NOMO-1 treated with dmso at 0.1 percent for 144 hours (cell line): ENCODE data around the gene ITPR3.
"Not testable (repeated sequence)": the region's sequence is repeated elsewhere in the genome, so short reads cannot be mapped to it uniquely, and the experiment has no call there.

ENCODE experiments used
- DNase-seq: peaks from one replicate; lab custom pipeline; 2025; ENCODE audit not compliant: unreplicated experiment; lab: John Stamatoyannopoulos, UW

Gene ITPR3

GRCh38 chr6:33590531-33591198 is 30.5 kb upstream of the ITPR3 start:
- no peak for DNase-seq

GRCh38 chr6:33591424-33592032 is 29.6 kb upstream of the ITPR3 start:
- DNase-seq: no peak

- no peak for DNase-seq
These were observed 28.9 kb upstream of the ITPR3 start for GRCh38 chr6:33592280-33592594.

GRCh38 chr6:33592595-33593413 is 28.3 kb upstream of the ITPR3 start:
- no peak for DNase-seq

- DNase-seq: no peak
These were observed 27.8 kb upstream of the ITPR3 start for GRCh38 chr6:33593414-33593727.

- no peak for DNase-seq
These were observed 25.9 kb upstream of the ITPR3 start for GRCh38 chr6:33595001-33595846.

GRCh38 chr6:33596894-33597293 is 24.2 kb upstream of the ITPR3 start:
- not testable (repeated sequence) for DNase-seq

GRCh38 chr6:33597551-33598322 is 23.4 kb upstream of the ITPR3 start:
- DNase-seq: no peak

GRCh38 chr6:33599413-33599938 is 21.6 kb upstream of the ITPR3 start:
- no peak for DNase-seq

GRCh38 chr6:33600761-33601160 is 20.4 kb upstream of the ITPR3 start:
- no peak for DNase-seq

GRCh38 chr6:33602180-33602579 is 18.9 kb upstream of the ITPR3 start:
- DNase-seq: no peak

- no peak for DNase-seq
These were observed 15.9 kb upstream of the ITPR3 start for GRCh38 chr6:33604941-33605854.

GRCh38 chr6:33606642-33607041 is 14.5 kb upstream of the ITPR3 start:
- no peak for DNase-seq

- DNase-seq: no peak
These were observed 13.9 kb upstream of the ITPR3 start for GRCh38 chr6:33607126-33607783.

- DNase-seq: no peak
These were observed 13.3 kb upstream of the ITPR3 start for GRCh38 chr6:33607784-33608161.

GRCh38 chr6:33609019-33609418 is 12.1 kb upstream of the ITPR3 start:
- DNase-seq: no peak

GRCh38 chr6:33609528-33609927 is 11.6 kb upstream of the ITPR3 start:
- DNase-seq: no peak

- DNase-seq: no peak
These were observed 11.1 kb upstream of the ITPR3 start for GRCh38 chr6:33610067-33610466.
